Superior temporal gyrus (tissue), 1 donor: ENCODE data around the gene FXYD1.
A peak's percentile ranks its signal among the peaks of the same experiment; 100 is the strongest.
"Not testable (repeated sequence)": the region's sequence is repeated elsewhere in the genome, so short reads cannot be mapped to it uniquely, and the experiment has no call there.

Experiments
- DNase-seq: peaks from one replicate; pipeline ENCODE4 v3.0.0-alpha.2; 2016; ENCODE audit errors: extremely low spot score

The FXYD1 gene

DNA sequence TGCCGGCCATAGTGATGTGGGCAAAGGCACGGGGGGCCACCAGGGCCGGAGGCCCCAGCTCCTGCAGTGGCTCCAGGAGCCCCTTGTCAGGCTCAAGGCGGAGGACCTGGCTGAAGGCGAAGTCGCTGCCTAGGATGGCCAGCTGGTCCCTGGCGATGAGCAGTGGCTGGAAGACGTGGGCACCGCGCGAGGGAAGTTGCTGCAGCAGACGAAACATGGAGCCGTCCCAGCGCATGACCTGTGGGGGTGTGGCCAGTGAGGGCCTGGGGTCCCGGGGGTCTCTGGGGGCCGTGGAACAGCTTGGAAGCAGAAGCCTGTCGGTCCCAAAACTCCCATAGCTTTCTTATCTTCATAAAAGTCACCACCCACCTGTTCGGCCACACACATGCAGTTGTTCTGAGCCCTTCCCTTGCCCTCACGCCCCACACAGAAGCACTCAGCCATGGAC is 13.3 kb upstream of the FXYD1 start:
- DNase-seq, result no peak

DNA sequence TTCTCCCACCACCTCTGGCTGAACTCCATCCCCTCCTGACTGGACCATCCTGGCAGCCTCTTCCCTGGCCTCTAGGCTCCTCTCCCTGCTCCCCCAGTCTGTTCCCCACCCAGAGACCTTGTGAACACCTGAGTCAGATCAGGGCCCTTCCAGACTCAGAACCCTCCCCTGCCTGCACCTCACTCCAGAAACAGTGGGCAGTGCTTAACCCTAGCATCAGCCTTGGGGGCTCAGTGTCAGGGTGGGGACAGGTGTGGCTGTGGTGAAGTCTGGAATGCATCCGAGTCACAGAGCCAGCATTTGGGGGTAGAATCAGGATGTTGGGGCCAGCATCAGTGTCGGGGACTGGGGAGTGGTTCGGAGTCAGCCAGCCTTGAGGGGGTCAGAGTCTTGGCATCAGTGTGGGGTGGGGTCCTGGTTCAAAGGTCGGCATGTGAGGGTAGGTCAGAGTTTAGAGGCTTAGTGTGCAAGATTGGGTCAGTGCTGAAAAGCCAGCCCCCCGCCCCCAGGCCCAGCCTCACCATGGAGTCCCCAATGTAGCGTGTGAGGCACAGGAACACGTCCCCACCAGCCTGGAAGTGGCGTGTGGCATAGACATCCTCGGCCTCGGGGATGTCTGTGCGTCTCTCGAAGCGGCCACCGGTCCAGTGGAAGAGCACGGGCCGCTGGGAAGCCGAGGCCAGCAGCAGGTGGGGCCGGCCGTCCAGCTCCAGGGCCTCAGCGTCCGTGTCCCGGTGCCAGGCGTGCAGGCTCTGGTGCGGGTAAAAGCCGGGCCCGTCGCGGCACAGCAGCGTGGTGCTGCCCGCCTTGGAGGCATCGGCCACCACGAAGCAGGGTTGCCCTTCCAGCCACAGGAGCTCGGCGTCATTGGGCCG is 12.6 kb upstream of the FXYD1 start:
- DNase-seq, result no peak

DNA sequence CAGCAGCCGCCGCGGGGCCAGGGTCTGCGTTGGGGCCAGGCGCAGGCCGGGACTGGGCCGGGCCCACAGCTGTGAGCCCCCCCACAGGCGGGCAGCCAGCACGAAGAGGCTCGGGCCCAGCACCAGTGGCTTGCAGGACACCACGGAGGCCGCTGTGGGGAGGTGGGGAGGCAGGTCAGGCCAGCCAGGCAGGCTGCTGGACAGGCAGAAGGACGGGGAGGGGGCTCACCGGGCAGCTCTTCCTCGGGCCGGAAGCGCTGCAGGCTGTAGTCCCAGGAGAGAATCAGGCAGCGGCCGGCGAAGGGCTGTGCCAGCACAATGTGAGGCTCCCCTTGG is 12.0 kb upstream of the FXYD1 start:
- peak; percentile 53 for DNase-seq

DNA sequence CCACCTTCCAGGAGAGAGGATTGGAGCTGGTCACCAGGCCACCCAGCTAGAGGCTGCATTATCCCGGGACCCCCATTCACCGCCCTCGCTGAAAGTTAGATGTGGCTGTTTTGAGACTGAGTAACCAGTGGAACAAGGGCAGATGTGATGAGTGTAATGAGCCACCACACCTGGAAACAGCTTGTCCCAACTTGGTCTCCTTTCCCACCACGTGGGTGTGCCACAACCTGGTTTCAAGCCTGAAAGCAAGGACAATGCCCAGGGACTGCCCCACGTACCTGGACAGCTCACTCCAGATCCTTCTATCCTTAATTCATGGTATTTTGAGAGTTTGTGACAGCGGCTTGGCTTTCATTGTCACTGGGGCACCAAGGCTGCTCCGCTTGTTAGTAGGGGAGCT is 10.8 kb upstream of the FXYD1 start:
- DNase-seq, result no peak

DNA sequence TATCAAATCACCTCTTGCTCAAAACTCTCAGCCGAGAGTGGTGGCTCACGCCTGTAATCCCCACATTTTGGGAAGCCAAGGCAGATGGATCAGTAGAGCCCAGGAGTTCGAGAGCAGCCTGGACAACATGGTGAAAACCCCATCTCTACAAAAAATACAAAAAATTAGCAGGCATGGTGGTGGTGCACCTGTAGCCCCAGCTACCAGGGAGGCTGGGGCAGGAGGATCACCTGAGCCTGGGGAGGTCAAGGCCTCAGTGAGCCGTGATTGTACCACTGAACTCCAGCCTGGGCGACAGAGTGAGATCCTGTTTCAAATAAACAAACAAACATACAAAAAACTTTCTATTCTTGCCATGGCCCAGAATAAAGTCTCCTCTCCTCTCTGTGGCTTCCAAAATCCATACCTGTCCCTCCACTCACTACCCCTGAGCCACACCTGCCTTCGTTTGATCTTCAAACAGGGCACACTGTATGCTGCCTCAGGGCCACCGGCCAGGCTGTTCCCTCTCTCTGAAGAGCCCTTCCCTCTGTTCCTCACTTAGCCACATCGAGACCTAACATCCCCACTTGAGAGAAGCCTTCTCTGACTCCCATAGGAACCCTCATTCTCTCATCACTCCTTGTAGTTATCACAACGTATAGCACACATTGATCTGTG is 10.1 kb upstream of the FXYD1 start:
- no peak for DNase-seq

DNA sequence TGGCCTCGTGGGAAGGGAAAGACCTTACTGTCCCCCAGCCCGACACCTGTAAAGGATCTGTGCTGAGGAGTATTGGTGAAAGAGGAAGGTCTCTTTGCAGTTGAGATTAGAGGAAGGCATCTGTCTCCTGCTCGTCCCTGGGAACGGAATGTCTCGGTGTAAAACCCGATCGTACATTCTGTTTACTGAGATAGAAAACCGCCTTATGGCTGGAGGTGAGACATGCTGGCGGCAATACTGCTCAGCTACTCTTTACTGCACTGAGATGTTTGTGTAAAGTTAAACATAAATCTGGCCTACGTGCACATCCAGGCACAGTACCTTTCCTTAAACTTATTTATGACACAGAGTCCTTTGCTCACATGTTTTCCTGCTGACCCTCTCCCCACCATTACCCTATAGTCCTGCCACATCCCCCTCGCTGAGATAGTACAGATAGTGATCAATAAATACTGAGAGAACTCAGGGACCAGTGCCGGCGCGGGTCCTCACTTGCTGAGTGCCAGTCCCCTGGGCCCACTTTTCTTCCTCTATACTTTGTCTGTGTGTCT is 8.8 kb upstream of the FXYD1 start:
- DNase-seq, result not testable (repeated sequence)

DNA sequence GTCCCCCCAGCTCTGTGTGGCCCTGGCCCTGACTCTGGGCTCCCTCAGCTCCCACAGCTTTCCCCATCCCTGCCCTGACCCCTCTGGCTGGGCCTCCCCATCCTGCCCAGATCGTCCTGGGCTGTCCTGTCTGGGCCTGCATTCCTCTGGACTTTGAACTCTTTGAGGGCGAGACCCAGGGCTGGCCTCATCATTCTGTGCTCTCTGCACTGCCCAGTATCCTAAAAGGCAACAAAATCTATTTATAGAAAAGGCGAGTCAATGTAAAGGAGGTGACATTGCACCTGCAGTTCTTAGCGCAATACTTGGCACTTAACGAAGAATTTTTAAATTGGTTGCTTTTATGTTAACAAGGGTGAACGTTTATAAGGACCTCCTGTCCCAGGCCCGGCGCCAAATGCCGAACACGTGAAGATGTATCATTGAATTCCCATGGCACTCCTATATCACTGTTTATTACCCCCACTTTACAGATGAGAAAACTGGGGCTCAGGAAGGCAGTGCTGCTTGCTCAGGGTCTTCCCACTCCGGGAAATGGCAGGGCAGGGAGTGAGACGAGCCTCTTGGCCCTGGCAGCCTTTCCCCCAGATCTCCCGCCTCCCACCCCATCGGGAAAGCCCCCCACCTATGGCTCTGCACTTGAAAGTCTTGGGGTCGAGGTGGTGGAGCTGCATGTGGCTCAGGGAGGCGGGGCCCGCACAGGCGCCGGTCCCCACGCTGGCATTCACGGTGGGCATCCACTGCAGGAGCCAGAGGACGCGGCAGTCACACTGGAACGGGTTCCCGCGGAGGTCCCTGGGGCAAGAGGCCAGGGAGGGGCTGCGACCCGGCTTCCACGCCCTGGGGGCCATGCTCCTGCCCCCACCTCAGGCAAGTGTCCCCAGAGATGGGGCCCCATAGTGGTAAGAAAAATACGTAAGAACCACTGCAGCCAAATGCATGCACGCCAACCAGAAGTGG is 7.6 kb upstream of the FXYD1 start:
- no peak for DNase-seq

DNA sequence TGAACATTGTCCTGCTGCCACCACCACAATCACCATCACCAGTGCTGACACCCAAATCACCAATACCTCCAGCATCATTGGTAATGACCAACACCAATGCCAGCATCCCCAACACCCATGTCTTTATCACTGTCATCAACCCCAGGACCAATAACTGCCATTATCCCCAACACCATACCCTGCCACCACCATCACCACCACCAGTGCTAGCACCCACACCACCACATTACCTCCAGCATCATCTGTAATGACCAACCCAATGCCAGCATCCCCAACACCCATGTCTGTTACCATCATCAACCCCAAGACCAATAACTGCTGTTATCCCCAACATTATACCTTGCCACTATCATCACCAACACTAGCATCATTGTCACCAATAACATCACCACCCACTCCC is 6.4 kb upstream of the FXYD1 start:
- DNase-seq, result no peak

DNA sequence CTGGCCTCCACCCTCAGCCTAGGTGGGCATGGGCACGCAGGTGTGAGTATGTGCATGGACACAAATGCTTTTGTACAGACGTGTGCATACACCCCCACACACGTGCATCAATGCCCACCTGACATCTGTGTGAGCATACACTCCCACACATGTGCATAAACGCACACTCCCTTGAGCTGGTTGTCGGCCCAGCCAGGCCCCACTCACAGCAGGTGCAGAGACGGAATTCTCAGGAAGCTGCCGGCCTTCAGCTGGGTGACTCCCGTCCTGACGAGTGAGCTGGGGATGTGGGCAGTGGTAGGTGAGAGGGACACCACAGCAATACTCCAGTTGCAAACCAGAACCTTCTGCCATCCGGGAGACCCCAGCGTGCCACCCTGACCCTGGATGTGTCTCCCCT is 4.8 kb upstream of the FXYD1 start:
- no peak for DNase-seq

DNA sequence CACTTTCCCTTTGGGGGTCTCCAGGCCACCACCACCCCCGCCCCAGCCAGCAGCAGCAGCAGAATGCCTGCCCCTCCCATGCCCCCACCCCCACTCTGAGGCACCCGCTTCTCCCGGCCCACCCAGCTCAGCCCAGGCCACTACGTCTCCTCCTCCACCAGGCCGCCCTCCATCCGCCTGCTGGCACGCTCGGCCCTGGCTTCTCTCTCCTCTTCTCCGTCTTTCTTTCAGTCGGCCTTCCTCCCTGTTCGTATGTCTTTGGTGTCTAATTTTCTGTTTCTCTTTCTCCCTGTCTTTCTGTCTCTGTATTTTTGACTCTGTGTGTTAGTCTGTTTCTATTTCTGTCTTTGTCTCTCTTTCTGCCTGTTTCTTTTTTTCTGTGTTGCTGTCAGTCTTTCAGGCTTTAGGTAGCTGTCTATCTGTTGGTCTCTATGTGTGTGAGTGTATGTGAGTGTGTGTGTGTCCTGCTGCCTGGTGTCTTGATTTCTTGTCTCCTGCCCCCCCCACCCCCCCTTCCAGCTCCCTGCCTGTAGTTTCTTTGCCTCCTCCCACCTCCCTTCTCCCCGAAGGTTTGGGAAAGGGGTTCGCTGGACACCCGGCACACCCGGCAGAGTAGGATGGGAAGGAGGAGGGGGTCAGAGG is 3.9 kb upstream of the FXYD1 start, which contains the start of gene LGI4:
Gene LGI4 (minus strand): TSS at position 459 of the 642 bp plus-strand sequence. CDS start 379 bp downstream, at position 80.
- peak; percentile 64 for DNase-seq

DNA sequence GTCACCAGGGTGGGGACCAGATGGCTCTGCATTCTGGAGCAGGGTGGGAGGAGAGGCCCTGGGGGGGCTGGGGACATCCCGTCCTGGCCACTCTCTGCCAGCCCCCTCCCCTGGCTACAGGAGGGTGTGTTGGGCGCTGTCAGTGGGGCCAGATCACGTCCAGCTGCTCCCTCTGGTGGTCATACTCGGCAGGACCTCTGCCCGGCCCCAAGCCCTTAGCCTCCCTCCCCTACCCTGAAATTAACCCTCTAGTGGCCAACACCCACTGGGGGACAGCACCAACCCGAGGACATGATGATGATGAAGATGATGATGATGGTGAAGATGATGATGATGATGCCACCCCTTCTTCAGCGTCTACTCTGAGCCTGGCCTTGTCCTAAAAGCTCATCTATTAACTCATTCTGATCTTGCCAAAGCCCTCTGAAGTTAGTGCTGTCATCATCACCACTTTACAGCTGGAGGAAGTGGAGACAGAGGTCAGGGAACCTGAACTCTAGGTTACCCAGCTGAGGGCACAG is 3.2 kb upstream of the FXYD1 start:
- DNase-seq, result peak; percentile 93

DNA sequence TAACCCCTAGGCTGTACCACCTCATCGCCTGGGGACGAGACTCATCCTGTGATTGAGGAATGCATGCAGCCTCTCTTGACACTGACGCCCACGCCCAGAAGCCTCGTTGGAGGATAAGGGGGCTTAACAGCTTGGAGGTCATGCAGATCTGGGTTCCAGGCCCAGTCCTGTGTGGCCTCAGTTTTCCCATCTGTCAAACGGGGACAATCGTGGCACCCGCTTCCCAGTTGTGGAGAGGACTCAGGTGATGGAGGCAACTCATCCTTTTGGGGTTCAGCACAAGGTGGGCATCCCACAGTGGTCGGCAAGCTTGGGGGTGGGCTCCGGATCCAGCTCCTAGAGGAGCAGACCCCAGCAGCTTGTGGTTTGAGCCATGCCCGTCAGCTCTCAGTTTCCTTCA is 2.4 kb upstream of the FXYD1 start:
- no peak for DNase-seq

DNA sequence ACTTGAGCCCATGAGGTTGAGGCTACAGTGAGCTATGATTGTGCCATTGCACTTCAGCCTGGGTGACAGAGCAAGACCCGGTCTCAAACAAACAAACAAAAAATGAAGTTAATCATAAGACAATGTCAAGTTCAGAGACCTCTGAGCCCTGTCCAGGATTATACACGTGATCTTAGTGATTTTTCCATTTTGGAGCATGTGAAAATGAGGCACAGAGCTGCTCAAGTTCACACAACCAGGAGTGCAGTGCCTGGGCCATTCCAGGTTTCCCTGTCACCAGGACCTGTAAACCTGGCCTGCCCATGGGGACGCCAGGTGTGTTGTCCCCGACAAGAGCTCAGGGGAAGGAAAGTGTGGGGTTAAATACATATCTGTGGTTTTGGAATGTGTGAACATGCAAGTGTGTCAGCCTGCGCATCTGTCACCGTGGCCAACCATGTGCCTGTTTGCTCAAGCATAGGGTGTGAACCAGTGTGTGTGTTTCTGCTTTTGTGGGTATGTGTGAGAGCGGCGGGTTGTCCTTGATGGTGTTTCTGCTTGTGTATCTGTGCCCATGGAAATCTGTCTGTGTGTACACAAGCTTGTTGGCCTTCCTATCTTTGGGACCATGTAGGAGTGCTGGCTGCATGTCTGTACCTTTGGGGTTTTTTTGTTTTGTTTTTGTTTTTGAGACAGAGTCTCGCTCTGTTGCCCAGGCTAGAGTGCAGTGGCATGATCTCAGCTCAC is 1.5 kb upstream of the FXYD1 start:
- no peak for DNase-seq

DNA sequence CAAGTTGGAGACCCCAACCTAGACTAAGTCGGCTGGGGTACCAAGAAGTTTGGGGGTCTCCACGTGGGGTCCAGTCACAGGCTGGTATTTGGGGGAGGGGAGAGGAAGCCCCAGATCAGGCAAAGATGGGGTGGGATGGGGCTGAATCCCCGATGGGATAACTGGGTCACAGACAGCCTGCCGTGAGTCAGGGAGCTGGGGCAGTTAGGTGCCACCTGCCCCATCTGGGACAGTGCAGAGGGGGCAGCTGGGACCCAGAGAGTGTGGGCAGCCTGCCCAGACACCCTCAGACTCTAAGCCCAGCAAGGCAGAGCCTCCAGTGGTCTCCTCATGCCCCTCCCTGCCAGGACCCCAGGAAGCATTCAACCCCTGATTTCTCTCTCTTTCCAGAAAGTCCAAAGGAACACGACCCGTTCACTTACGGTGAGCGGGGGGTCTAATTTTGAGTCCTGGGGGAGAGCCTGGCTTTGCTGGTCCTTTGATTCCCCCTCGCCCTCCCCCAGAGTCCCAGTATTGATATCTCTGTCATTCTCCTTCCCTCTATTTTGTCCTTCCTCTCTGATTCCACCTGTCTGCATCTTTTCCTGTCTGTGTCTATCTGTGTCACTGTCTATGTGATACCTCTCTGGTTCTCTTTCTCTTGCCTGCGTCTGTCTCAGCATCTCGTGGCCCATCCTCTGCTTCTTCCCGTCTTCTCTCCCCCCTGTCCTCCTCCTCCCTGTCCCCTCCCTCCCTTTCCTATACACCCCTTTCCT is 1.8 kb downstream of the FXYD1 start:
- no peak for DNase-seq

DNA sequence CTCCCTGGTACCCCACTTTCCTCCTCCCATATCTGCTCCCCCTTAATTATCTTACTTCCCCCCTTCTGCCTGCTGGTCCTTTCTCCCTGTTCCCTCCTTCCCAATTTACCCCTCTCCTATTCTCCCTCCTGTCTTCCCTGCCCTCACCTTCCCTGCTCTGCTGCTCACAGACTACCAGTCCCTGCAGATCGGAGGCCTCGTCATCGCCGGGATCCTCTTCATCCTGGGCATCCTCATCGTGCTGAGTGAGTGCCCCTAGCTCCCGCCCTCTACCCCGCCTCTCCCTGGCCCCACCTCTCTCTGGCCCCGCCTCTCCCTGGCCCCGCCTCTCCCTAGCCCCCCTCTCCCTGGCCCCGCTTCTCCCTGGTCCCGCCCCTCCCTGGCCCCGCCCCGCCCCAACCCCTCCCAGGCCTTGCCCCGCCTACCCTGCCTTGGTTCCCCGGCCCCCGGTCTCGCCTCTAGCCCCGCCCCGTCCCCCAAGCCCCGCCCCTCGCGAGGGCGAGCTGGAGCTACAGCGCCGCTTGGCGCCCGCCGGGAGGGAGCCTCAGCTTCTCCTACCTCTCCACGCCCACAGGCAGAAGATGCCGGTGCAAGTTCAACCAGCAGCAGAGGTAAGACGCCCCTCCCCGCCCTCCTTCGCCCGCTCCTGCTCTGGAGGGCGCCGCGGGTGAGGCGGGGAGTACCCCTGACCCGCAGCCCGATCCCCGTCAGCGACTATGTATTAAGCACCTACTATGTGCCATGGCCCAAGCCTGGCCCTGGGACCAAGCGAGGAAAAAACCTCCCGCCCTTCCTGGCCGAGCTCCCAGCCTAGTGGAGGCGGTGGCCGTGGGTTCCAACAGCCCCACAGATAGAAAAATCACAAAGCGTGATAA is 2.6 kb downstream of the FXYD1 start:
- peak; percentile 84 for DNase-seq

DNA sequence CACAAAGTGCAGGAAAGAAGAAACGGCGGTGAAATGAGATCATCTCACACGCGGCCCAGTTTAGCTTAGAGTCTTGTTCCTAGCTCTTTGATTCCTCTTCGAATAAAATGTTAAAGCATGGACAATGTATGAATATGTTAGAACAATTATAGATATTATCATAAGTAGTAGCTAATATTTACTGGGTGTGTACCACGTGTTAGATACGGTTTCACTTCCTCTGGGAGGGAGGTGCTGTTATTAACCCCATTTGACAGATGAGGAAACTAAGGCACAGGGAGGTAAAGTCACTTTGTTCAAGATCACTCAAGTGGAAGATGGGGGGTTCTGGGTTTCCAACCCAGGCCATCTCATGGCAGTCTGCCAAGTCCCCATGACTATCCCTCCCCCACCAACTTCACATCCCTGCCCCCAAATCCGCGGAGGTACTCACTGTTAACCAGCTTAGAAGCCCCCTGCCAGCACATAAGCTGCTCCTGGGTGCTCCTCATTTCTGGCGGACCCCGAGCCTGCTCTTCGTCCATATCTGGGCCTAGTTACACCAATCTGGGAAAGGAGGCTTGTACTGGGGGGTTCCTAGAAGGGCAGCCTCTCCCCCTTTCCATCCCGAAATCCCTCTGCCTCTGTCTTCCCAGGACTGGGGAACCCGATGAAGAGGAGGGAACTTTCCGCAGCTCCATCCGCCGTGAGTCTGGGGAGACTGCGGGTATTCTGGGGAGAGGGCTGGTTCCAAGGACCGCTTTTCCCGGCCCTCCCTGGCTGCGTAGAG is 3.4 kb downstream of the FXYD1 start:
- DNase-seq, result no peak

DNA sequence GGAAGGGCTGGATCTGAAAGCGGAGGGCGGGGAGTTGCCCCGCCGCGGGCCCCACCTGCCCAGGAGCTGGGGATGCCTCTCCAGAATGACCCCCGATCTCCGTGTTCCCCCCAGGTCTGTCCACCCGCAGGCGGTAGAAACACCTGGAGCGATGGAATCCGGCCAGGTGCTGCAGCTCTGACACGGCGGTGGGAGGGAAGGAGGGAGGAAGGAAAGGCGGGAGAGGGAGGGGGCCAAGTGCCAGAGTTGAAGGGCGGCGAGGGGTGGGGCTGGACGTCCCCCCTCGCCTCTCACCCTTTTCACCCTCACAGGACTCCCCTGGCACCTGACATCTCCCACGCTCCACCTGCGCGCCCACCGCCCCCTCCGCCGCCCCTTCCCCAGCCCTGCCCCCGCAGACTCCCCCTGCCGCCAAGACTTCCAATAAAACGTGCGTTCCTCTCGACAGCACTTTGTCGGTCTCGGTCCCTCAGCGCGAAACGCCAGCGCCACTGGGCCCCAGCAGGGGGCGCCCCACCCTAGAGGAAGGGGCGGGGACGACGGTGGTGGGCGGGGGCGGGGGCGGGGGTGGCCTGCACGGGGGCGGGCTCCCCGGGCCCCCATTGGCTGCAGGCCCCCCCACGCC is 4.1 kb downstream of the FXYD1 start:
- no peak for DNase-seq
